Astrocyte (in vitro differentiated cells and primary cell): Measurements from ENCODE around the gene FGFRL1.

ENCODE experiments used
- EZH2 ChIP-seq: IDR thresholded peaks from 2 replicates; pipeline ENCODE4 v1.6.1; 2012; ENCODE audit warnings: mild to moderate bottlenecking, low read length, inconsistent platforms; ENCODE audit not compliant: insufficient read depth
- TF ChIP-seq, protein P1 (sequence below): IDR thresholded peaks from 2 replicates; pipeline ENCODE4 v1.5.1; 2011; ENCODE audit warnings: low read depth, mild to moderate bottlenecking, inconsistent platforms, low read length, moderate library complexity; ENCODE audit not compliant: insufficient read depth

DNA sequence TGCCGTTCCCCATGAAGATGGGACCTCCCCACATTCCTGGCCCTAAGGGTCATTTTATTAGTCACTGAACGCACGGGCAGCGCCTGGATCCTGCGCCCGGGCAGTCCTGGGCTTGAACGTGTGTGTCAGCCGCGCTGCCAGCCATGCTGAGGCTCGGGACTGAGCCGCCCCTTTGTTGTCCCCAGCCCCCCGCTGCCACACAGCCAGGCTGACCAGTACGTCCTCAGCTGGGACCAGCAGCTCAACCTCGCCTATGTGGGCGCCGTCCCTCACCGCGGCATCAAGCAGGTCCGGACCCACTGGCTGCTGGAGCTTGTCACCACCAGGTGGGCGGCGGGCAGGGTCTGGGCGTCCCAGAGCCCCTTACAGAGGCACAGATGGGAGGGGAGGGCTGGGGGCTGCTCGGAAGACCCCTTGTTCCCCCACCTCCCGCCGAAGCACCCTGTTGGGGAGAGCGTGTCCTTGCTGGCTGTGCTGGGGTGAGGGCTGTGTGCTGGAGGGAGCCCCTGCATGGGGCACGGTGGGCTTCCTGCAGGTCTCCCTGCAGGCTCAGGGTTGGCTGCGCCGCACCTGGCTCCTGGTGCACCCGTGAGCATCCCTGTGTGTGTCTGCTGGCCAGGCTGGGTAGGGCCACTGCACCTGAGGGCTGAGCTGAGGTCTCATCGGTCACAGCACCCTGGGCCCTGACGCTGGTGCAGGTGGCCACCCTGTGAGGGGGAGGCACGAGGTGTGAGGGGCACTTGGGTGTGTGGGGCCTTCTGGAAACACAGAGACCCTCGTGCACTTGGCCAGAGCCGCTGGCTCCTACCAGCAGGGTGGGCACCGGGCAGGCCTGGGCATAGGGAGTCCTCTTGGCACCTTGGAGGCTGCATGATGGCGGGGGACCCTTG, 23.6 kb upstream of the FGFRL1 start:
- TF ChIP-seq, protein P1, sequence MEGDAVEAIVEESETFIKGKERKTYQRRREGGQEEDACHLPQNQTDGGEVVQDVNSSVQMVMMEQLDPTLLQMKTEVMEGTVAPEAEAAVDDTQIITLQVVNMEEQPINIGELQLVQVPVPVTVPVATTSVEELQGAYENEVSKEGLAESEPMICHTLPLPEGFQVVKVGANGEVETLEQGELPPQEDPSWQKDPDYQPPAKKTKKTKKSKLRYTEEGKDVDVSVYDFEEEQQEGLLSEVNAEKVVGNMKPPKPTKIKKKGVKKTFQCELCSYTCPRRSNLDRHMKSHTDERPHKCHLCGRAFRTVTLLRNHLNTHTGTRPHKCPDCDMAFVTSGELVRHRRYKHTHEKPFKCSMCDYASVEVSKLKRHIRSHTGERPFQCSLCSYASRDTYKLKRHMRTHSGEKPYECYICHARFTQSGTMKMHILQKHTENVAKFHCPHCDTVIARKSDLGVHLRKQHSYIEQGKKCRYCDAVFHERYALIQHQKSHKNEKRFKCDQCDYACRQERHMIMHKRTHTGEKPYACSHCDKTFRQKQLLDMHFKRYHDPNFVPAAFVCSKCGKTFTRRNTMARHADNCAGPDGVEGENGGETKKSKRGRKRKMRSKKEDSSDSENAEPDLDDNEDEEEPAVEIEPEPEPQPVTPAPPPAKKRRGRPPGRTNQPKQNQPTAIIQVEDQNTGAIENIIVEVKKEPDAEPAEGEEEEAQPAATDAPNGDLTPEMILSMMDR = no peak
- no peak for TF ChIP-seq EZH2
